GM19099 (cell line): ENCODE results near the gene DNAJC24.

Source experiments
- POLR2A ChIP-seq: IDR thresholded peaks from 3 replicates; pipeline ENCODE4 v1.6.1; 2011; ENCODE audit warnings: low read depth; ENCODE audit not compliant: insufficient read length; ENCODE audit errors: extremely low read depth

The DNAJC24 gene

DNA sequence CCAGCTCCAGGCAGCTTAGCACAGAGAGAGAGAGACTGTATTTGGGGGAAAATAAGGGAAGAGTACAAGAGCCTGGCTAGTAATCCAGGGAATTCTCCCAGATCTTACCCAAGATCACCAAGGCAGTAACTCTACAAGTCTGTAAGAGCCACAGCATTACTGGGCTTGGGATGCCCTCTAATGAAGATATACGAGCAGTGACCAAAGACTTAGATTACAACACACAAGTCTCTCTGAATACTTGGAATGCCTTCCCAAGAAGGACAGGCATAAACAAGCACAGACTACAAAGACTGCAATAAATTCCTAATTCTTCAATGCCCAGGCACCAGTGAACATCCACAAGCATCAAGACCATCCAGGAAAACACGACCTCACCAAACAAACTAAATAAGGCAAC is 17.7 kb downstream of the DNAJC24 start:
- TF ChIP-seq POLR2A, result no peak

DNA sequence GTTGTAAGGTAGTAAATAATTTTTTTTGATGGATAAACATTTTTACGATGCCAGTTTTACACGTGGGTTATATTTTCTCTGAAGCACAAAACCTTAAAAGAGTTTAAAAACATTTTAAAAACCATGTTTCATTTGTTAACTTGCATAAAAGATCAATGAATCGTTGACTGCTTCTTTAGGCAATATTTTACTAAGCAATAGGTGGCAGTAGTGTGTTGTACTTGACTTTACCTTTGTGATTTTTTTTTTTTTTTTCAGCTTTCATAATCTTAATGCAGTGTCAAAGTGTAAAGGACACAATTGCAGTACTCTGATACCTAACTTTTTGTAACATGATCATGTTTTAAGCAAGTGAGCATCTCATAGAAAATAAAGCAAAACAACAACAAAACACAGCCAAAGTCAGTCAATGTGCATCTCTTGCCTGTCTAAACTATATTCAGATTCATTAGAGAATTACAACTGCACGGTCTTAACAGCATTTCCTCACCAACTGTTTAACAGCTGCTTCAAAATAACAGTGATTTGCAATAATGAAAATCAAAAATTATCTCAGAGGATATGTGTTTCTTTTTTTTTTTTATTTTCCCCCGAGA is 27.7 kb downstream of the DNAJC24 start:
- no peak for TF ChIP-seq POLR2A

DNA sequence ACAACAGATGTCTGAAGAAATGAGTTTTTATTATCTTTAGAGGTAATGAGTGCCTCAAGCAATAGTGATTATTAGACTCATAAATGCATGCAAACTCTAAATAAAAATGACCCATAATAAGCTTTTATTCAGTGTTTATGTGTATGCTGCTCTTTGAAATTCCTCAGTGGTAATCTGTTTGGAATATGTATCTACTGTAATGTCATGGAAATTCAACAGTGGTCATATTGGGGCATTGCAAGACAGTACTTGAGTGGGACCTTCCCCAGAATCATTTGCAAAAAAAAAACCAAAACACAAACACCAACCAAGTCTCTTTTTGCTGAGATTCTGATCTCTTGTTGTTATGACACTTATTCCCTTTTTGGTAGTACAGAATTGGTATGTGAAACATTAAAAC is 35.0 kb downstream of the DNAJC24 start:
- TF ChIP-seq POLR2A, result no peak

DNA sequence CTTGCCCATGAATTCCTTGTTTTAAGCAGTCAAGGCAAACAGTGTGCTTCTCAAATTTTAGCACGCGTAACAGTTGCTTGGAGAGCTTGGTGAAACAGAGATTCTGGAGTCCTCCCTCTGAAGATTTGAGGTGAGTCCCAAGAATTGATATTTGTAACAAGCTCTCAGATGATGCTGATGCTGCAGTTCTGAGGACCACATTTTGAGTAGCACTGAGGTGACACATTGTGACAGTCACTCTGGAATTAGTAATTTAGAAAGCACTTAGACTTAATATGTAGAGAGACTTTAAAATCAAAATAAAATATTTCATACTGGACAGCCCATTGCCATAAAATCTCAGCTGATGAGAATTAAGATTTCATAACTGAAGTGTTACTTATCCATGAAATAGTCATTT is 38.5 kb downstream of the DNAJC24 start:
- no peak for TF ChIP-seq POLR2A

DNA sequence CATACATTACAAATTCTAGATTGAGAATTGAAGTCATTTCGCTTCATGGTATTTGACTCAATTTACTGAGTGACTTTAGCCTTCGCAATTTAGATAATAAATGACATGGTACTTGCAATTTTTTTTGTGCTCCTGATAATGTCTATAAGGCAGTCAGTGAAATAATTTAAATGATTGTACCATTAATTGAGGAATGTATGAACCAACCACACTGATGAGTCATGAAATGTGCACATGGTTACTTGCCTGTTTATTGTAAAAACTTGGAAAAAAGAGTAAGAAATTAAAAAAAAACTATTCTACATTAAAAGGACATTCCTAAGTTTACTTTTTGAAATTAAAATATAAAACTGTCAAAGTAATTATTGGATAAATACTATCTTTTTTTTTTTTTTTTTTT is 43.3 kb downstream of the DNAJC24 start:
- TF ChIP-seq POLR2A, result no peak

DNA sequence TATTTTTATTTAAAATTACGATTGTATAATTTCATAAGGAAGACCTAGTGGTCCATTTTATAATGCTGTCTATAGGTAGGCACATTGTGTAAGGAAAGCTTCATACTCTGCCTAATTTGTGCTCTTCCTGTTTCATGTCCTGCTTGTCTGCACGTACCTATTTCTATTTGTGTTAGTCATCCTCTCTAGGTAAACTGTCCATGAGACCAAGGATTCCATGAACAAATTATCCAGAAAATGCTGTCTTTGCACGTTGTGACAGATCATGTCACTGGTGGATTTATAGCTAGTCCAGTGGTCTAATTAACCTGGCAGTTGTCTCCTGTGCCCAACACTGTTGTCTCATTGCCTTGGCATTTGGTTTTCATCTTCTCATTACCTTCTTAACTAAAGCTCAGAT is 44.7 kb downstream of the DNAJC24 start:
- TF ChIP-seq POLR2A, result no peak

DNA sequence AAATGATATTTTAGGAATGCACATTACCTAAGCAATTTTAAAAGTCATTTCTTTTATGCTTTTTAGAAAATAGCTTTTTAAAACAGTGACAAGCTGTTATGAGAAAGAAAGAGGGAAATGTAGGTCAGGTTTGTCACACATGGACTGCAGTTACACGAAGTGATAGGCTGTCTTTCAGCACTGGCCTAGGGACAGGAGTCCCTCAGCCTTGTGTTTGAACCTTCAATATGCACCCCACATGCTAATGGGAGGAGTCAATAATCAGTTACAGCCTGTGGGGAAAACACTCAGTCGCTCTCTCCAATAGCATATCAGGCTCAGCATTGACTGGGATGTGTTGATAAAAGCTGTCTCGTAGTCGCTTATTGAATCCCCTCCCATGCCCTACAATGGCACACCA is 45.8 kb downstream of the DNAJC24 start:
- no peak for TF ChIP-seq POLR2A

DNA sequence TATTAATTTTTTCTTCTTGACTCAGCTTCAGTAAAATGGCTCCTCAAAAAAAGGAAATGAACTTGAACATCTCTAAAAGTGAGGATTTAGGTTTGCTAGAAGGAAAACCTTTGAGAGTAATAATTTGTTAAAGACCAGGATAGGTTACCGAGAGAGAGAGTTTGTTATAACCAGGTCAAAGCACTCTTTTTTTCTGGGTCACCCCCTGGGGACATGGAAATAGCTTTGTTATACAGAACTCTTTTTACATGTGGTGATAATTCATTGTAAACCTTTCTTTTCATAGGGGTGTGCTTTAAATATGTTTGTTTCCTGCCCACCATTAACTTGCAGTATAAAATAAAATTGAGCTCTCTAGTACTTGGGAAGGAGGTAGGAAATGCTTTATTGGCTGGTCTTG is 47.7 kb downstream of the DNAJC24 start:
- TF ChIP-seq POLR2A, result no peak

DNA sequence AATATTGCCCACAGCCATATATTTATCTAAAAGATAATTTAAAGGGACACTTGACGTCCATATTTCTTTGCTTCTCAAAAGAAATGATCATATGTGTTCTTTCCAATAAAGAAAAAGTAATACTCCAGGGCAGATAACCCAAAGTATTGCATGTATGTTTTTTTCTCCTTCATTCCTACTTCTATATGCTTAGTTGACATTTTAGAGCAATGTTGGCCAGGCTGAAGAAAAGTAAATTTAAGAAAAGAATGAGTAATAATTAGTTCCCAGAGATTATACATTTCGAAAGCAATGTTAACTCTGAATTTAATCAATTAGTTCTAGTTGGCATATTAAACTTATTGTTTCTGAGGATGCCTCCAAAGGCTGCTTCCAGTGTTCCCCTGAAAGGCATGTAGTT is 48.2 kb downstream of the DNAJC24 start:
- TF ChIP-seq POLR2A, result no peak

DNA sequence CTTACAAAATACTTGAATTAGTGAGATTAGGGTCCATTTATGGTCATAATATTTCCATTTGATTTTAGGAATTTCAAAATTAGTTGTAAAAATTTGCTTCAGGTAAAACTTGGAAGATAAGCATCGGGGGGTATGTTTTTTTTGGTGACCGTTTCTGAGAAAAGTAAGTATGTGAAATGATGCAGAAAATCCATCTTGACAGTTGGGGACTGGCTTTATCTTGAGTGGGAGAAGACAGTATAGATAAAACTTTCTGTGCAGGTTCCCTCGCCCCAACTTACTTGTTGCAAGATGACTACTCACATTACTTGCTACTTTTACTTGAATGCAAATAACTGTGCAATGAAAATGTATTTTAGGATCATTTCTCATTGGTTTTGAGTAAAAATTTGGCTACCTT is 49.5 kb downstream of the DNAJC24 start:
- no peak for TF ChIP-seq POLR2A

DNA sequence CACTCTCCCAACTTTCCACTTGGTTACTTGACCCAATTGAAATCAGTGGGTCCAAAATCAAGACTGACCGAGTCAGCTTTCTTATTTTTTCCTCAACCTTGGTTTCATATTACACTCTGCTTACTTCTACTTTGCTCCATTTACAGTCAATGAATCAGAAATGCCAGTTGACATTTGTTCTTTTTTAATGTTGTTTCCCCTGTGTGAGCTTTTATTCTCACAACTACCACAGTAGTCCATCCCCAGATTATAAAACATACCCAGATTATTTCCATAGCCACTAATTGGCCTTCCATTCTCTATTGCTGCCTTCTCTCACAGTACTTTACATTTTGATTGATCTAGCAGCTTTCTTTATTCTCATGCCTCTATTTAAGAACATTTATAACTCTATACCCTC is 50.0 kb downstream of the DNAJC24 start:
- no peak for TF ChIP-seq POLR2A

DNA sequence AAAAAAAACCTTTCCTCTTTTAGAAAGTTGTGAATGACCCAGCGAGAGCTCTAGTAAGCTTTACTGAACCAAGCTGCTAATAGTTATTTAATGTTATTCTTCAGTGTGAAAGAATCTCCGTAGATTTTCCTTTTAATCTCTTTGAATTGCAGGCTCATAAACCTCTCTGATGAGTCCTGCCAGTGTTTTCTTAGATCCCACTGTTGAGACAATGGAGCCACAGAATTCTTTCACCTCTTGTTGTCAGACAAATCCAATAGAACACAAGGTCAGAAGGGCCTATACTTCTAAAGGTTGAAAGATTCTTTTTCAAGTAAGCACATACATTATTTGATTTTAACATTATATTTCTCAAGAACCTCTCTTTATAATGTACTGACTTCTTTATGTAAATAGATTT is 52.2 kb downstream of the DNAJC24 start:
- no peak for TF ChIP-seq POLR2A

DNA sequence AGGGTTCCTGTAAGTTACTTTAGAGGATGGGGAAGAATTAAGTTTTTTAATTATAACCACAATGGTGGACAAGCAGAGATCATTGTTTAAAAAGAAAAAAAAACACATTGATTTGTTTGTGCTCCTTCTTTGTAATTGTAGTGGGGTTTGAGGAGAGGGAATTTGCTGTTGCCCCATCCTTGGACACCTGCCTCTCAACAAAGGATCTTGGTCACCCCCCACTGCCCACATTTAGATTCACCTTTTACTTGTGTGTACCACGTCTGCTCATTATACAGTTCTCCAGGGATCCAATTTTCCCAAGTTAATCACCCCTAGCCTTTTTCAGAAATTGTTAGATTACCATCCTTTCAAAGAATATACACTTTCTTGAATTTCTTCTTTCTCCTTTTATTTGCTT is 53.0 kb downstream of the DNAJC24 start:
- no peak for TF ChIP-seq POLR2A

DNA sequence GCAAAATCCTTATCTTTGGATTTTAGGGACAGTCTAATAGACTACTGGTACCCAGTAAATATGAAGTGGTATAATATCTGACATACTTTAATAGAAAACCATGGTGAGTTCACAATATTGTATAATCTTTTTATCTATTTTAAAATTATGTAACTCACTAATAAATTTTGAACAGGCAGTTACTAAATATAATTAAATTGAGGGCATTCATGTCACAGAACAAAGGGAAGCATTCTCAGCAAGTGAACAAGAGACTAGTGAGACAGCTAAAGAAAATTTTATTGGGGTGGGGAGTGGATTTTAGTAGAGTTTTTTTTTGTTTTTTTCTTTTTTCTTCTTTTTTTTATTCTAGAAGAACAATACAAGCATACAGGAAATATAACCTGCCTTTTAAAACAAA is 55.0 kb downstream of the DNAJC24 start:
- TF ChIP-seq POLR2A, result no peak

DNA sequence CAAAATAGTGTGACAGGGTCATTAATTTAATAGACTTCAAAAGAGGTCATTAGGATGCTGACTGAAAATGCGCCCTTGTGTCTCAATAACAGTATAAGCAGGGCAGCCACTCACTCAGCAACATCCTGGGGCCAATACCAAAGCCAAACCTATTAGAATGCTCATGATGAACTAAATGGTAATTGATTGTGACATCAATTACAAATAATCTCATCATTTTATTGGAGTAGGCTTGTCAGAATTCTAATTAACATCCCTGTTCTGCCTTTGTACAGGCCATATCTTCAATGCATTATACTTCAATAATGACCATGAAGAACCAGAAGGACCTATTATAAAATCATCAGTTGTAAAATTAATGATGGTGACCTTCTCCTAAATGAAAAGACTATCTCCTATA is 64.2 kb downstream of the DNAJC24 start:
- no peak for TF ChIP-seq POLR2A

DNA sequence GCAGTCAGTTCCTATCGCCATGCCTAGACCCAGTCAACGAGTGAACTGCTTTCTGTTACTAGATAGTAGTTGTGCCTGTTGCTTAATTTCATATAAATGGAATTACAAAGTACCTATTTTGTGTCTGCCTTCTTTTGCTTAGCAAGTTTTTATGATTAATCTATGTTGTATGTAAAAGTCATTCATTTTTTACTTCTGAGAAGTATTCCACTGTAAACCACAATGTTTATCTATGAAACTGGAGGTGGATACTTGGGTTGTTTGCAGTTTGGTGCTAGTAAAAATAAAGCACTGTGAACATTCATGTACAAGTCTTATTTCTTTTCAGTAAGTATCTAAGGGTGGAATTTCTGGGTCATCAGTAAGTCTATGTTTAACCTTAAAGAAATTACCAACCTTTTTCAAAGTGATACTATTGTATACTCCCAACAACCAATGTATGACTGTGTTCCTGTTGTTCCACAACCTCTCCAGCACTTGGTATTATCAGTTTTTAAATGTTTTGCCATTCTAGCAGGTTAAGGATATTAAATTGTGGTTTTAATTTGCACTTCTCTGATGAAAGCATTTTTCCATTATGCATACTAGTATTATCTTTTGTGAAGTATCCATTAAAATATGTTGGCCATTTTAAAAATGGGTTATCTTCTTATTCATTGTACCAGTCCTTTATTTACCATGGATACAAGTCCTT is 68.2 kb downstream of the DNAJC24 start:
- no peak for TF ChIP-seq POLR2A

DNA sequence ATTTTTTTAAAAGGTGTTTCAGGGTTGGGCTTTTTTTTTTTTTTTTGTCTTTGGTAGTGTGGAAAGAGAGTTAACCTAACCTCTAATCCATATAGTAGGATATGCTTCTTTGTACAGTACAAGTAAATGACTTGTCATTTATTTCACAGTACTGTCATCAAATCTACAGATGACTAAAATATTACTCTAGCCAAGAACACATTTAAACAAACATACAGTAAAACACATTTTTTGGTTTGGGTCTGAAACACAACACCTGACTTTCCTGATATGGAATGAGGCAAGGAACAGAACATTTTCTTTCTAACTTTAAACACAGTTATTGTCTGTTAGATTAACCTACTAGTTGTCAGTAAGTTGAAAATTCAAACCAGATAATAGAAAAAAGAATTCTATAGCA is 71.6 kb downstream of the DNAJC24 start:
- TF ChIP-seq POLR2A, result no peak
